PFSK-1 (cell line): Measurements from ENCODE around the gene AGPAT4.

Experiments
- FOXP2 ChIP-seq: optimal IDR thresholded peaks from 2 replicates; pipeline ENCODE3; 2011; ENCODE audit warnings: borderline replicate concordance, control low read depth, inconsistent platforms; ENCODE audit not compliant: insufficient read depth; ENCODE audit errors: extremely low read length, extremely low read depth
- POLR2AphosphoS5 ChIP-seq: IDR thresholded peaks from 2 replicates; pipeline ENCODE4 v1.6.1; 2012; ENCODE audit warnings: low read depth, mild to moderate bottlenecking, control low read depth, low read length, moderate library complexity
- REST ChIP-seq, 2 experiments: IDR thresholded peaks; 2 replicates each; pipeline versions ENCODE4 v1.6.1 to v1.8.0; 2011 to 2012; ENCODE audit warnings: low read depth in 2 of 2, low read length in 2 of 2, control low read depth in 1 of 2, inconsistent platforms in 1 of 2, mild to moderate bottlenecking in 1 of 2, moderate library complexity in 1 of 2; ENCODE audit not compliant: insufficient read depth in 1 of 2
- SIN3A ChIP-seq: IDR thresholded peaks from 2 replicates; pipeline ENCODE4 v1.6.1; 2012; ENCODE audit warnings: mild to moderate bottlenecking, low read length, moderate library complexity, borderline replicate concordance; ENCODE audit not compliant: insufficient read depth
- TAF1 ChIP-seq: IDR thresholded peaks from 2 replicates; pipeline ENCODE4 v1.6.1; 2012; ENCODE audit warnings: low read length, control low read depth, borderline replicate concordance; ENCODE audit not compliant: insufficient read depth

AGPAT4 gene

GRCh38 chr6:161271343-161272030 lies 2.4 kb downstream of the AGPAT4 start:
- no peak for TF ChIP-seq TAF1
- no peak for TF ChIP-seq FOXP2
- TF ChIP-seq POLR2AphosphoS5: no peak
- TF ChIP-seq SIN3A: no peak
- no peak for TF ChIP-seq REST (IDR thresholded peaks at IDR 0.05; ENCODE audit: insufficient read depth in 1 of 2, low read depth in 2 of 2, low read length in 2 of 2)

DNA sequence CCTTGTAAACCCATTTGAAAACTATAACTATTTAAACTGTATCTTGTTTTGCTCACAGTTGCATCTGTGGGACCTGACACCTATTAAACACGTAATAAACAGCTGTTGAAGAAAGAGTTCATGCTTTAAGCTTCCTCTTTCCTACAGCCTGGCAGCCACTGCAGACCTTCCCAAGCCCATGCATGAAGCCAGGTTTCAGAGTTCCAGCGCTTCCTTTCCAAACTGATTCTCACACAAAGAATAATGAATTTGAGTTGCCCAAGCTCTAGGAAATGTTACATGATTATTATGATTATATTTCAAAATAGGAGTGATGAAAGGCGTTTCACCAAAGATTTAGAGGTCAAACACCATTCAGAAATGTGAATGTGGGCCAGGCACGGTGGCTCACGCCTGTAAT lies 3.7 kb downstream of the AGPAT4 start:
- no peak for TF ChIP-seq FOXP2
- TF ChIP-seq TAF1: no peak
- no peak for TF ChIP-seq SIN3A

- TF ChIP-seq REST (IDR thresholded peaks at IDR 0.05; ENCODE audit: insufficient read depth in 1 of 2, low read depth in 2 of 2, low read length in 2 of 2): no peak
- no peak for TF ChIP-seq FOXP2
- TF ChIP-seq SIN3A: no peak
- TF ChIP-seq POLR2AphosphoS5: no peak
- no peak for TF ChIP-seq TAF1
Measured at GRCh38 chr6:161269310-161269709, 4.6 kb downstream of the AGPAT4 start.

DNA sequence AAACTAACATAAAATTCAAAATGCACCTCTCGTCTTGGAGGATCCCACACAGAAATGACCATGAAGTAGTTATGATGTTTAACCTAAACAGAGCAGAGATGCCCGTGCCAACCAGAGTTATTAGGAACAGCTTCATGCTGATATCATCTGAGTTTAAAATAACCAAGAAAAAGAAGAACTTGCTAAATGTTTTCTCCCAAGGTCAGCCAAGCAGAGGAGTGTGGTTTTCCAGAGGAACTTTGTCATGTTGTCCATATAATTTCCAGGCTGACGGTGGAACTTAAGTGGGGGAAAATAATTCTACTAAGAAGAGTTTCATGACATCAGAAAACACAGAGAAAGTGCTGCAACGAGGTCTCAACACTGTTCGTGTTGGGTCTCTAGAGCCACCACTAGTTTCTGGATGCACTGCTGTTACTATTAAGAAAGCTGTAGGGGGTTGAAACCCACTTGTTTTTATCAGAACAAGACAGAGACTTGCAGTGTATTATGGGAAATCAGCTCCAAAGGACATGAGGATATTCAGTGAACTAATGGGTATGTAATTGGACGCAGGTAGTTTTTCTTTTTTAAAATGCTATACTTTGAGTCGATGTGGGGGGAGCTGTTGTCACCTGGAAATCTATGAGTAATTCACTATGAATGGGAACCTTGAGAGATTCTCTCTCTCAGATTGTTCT lies 5.2 kb downstream of the AGPAT4 start:
- TF ChIP-seq POLR2AphosphoS5 (no peak), TAF1 (no peak), FOXP2 (no peak), SIN3A (no peak), REST (IDR thresholded peaks at IDR 0.05; ENCODE audit: insufficient read depth in 1 of 2, low read depth in 2 of 2, low read length in 2 of 2) (no peak)

DNA sequence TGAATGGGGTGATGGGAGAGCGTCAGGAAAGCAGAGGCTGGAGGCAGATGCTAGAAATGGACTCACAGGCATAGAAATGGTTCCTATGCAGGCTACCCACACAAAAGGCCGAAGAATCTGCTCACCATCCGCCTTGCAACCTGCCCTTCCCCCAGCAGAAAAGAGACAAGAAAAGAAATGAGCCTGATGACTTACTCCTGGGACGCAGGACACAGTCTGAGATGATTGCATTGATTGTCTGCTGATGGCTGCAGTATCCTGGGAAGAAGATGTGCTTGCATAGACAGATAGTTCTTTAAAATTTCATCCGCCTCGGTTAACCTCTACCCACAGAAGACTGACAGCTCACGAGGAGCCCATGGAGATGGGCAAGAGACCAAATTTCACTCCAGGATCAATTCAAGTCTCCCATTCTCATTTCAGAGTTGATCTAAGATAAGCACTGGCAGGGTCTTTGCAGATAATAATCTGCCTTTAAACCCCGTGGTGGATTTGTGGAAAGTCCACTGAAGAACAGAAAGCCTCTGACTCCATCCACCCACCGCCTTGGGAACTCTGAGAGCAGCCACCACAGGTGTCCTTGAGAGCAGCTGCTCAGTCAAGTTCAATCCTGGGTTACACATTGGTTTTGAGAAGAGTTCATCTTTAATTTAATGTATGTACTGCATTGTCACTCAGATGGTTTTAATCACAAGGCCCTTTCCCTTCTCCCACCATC lies 7.2 kb downstream of the AGPAT4 start:
- TF ChIP-seq TAF1 (no peak), SIN3A (no peak), REST (IDR thresholded peaks at IDR 0.05; ENCODE audit: insufficient read depth in 1 of 2, low read depth in 2 of 2, low read length in 2 of 2) (no peak), POLR2AphosphoS5 (no peak), FOXP2 (no peak)
